ENCODE data around the gene RNF212.
"Not testable (repeated sequence)": the region's sequence is repeated elsewhere in the genome, so short reads cannot be mapped to it uniquely, and the experiment has no call there.

GRCh38 chr4:1054696-1055242, 58.6 kb downstream of the RNF212 start:
- TF ChIP-seq POLR2AphosphoS5 (IDR thresholded peaks at IDR 0.05); CTCF (IDR thresholded peaks at IDR 0.05); EP300 (IDR thresholded peaks at IDR 0.05); POLR2A (IDR thresholded peaks at IDR 0.05; ENCODE audit: low read depth): not testable (repeated sequence)

Measured in esophagus muscularis mucosa (tissue), 4 donors.